ENCODE data around the gene ATOX1. TPM values are rescaled to one million over a fixed set of nuclear protein-coding genes. Genes with fewer than 3 reads are reported as not detected.
"Not testable (repeated sequence)": the region's sequence is repeated elsewhere in the genome, so short reads cannot be mapped to it uniquely, and the experiment has no call there.

ATOX1 gene
- total RNA-seq, 1 donor = 66.6 TPM

DNA sequence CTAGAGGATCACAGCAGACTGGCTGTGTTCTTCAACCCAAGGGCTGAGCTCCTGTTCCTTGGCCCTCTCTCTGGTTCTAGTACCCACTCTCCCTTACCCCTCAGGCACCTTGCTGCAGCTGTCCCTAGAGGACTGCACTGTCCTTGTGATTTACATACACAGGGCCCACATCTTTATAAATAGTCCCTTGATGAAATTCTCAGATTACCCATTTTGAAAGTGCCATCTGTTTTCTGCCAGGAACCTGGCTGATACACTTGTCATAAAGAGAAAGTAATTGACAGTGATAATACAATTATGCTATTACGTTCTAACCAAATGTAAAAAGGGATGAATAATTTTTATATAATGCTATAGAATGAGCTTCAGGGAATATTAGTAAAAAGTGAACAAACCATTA is 55.2 kb downstream of the ATOX1 start:
- no peak overlapping the region for H3K4me3 ChIP-seq (ENCODE audit: low read depth, low read length)
- TF ChIP-seq, protein P1, sequence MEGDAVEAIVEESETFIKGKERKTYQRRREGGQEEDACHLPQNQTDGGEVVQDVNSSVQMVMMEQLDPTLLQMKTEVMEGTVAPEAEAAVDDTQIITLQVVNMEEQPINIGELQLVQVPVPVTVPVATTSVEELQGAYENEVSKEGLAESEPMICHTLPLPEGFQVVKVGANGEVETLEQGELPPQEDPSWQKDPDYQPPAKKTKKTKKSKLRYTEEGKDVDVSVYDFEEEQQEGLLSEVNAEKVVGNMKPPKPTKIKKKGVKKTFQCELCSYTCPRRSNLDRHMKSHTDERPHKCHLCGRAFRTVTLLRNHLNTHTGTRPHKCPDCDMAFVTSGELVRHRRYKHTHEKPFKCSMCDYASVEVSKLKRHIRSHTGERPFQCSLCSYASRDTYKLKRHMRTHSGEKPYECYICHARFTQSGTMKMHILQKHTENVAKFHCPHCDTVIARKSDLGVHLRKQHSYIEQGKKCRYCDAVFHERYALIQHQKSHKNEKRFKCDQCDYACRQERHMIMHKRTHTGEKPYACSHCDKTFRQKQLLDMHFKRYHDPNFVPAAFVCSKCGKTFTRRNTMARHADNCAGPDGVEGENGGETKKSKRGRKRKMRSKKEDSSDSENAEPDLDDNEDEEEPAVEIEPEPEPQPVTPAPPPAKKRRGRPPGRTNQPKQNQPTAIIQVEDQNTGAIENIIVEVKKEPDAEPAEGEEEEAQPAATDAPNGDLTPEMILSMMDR (IDR thresholded peaks at IDR 0.05; ENCODE audit: insufficient read depth, low read length) = no peak
- no peak for DNase-seq (ENCODE audit: low read depth)

DNA sequence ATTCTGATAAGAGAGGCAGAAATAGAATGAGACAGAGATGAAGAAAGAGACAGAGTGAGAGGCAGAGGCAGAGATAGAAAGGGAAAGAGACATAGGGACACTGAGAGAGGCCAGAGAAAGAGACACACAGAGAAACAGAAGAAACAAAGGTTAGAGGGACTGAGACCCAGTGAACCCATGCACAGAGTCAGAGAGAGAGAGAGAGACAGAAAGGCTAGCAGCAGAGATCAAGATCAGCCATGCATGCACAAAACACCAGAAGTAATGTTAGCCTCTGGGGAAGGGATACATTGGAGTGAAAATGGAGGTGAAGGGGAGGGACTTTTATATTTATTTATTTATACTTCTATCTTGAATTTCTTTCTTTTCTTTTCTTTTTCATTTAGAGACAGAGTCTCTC is 57.6 kb downstream of the ATOX1 start:
- TF ChIP-seq, protein P1 (IDR thresholded peaks at IDR 0.05; ENCODE audit: insufficient read depth, low read length) = no peak
- DNase-seq (ENCODE audit: low read depth) = no peak
- no peak overlapping the region for H3K4me3 ChIP-seq (ENCODE audit: low read depth, low read length)

- H3K4me3 ChIP-seq (ENCODE audit: low read depth, low read length) = no peak overlapping the region
- TF ChIP-seq, protein P1 (IDR thresholded peaks at IDR 0.05; ENCODE audit: insufficient read depth, low read length) = no peak
- DNase-seq (ENCODE audit: low read depth) = no peak
These were observed 58.1 kb downstream of the ATOX1 start for GRCh38 chr5:151700296-151700695.

GRCh38 chr5:151699071-151699901 is 59.1 kb downstream of the ATOX1 start:
- no peak overlapping the region for H3K4me3 ChIP-seq (ENCODE audit: low read depth, low read length)
- peak; percentile 98 for DNase-seq (ENCODE audit: low read depth)
- TF ChIP-seq, protein P1 (IDR thresholded peaks at IDR 0.05; ENCODE audit: insufficient read depth, low read length) = no peak

DNA sequence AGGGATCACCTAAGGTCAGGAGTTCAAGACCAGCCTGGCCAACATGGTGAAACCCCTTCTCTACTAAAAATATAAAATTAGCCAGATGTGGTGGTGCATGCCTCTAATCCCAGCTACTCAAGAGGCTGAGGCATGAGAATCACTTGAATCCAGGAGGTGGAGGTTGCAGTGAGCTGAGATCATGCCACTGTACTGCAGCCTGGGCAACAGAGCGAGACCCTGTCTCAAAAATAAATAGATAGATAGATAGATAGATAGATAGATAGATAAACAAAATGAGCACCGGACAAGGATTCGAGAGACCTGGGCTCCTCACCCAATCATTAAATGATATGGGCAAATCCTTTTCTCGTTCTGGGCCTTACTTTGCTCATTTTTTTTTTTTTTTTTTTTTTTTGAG is 60.4 kb downstream of the ATOX1 start:
- DNase-seq (ENCODE audit: low read depth); H3K4me3 ChIP-seq (ENCODE audit: low read depth, low read length): not testable (repeated sequence)

- TF ChIP-seq, protein P1 (IDR thresholded peaks at IDR 0.05; ENCODE audit: insufficient read depth, low read length) = no peak
- peak; percentile 51 for DNase-seq (ENCODE audit: low read depth)
- H3K4me3 ChIP-seq (ENCODE audit: low read depth, low read length) = no peak overlapping the region
These were observed 61.0 kb downstream of the ATOX1 start for GRCh38 chr5:151697452-151697851.

GRCh38 chr5:151696470-151697061 is 61.9 kb downstream of the ATOX1 start:
- H3K4me3 ChIP-seq (ENCODE audit: low read depth, low read length) = peak overlapping the region; percentile 32
- DNase-seq (ENCODE audit: low read depth) = peak; percentile 100
- TF ChIP-seq, protein P1 (IDR thresholded peaks at IDR 0.05; ENCODE audit: insufficient read depth, low read length) = no peak
